Kidney capillary endothelial cell (primary cell): ENCODE measurements around the gene TAOK1.

Experiments
- DNase-seq: peaks from one replicate; pipeline ENCODE4 v3.0.0-alpha.2; 2018; ENCODE audit warnings: low spot score

Gene TAOK1

DNA sequence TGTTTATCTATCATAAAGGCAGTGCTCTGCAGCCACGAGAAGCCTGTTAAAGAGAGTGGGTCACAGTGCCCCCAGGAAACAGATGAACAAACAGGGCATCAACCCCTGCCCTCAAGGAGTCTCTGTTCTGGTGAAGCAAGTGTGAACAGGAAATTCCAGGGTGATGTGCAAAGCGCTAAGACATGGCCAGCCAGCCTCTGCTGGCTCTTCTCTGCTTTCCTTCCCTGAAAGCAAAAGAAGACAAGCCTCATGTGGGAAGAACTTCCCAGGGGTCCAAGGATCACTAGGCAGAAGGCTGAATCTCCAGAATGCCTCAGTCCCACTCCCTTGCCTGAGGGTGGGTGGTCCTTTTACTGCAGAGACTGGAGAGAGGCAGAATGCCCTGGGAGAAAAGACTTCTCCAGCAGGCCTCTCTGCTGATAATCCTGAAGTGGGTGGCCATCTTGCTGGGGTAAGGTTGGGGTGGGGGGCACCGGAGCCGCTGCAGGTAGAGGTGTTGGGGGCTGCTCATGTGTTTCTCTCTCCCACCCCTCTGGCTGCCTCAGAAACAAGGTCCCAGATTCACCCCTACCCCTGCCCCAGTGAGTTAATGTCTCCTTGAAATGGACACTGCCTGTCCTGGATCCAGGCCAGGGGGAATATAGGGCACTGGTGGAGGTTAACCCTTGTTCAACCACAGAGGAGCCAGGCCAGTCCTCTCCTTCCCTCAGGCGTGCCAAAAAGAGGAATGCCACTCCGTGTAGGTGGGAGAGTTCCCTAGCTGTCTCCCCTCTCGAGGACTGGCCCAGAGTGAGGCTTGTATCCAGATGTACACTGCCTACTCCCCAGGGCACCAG lies 205.2 kb downstream of the TAOK1 start:
- DNase-seq: no peak

DNA sequence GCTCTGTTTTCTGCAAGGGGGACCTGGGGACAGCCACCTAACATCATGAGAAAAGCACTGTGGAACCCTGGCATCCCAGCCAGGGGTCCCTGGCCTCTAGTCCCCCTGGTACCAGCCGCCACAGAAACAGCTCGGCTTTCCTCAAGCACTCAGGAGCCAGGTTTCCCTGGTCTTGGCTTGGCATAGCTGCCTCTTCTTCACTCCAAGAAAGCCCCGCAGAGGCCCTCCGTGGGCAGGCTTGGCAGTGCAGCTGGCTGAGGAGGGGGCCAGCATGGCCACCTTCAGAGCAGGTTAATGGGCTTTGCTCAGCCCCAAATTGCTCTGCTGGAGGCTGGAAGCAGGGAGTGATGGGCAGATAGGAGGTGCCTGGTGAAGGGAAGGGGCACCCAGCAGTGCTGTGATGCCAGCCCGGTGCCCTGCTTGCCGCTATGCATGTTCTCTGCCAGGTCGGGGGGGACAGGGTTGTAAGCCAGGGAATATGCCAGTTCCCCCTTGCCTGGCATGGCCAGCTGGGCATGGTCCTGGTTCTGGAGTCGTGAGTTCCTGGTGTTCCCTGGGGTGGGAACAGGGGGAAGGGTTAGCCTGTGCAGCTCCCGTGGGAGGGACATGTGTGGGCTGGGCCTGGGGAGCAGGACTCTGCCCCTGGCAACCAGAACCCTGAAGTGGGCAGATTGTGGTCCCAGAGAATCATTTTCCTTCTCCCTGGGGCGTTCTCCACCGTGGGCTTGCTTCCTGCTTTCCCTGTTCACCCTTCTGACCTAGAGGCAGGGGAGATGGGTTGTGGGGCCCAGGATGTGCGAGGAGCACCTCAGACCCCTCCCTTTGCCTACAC lies 206.0 kb downstream of the TAOK1 start:
- DNase-seq: no peak

DNA sequence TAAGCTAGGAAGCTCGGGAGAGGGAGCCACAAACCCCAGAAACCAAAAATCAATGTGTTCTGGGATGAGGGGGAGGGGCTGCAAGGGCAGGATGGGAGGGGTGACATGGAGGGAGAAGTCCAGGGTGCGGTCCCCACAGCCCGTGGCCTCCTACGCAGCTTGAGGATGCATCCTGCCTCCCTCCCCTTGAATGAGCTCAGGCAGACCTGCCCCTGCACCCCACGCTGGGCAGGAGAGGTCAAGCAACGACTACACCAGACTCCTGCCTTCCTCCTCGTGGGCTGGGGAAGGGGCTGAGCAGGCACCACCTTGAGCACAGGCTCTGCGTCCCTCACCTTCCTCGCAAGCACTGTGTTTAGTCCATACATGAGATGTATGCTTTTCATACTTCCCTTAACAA lies 206.6 kb downstream of the TAOK1 start:
- no peak for DNase-seq

DNA sequence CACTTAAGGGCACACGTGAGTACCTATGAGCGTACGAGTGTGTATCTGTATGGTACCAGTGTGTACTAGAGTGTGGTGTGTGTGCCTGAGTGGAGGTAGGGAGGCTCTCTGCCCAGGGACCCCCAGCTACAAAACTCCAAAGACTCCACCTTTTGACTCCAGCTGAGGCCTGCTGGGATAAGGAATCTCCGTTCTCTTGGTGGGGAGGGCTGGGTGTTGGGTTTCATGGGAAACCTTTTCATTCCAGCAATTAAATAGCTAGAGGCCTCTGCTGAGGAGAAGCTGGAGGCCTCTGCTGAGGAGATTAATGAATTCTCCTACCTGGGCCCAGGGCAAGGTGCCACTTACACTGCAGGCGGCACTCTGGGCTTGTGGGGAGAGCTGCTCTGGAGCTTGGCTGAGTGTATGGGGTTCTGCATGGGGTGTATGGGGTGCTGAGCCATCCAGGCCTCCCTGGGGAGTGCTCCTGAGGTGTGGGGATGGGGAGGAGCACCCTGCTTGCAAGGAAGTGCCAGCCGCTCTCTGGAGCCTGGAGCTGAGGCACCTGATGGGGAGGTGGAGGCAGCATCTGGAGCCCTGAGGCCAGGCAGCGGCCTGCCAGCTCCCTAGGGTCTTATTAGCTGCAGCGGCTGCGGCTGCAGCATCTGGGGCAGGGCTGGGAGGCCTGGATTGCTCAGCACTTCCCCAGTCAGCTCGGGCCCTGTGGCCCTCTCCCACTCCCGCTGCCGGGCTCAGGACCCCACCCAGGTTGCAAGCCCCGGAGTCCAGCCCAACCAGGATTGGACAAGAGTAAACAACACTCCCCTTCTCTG lies 207.4 kb downstream of the TAOK1 start:
- no peak for DNase-seq
